ENCODE results near the gene GPR4. TPM values are rescaled to one million over a fixed set of nuclear protein-coding genes. Genes with fewer than 3 reads are reported as not detected.

The GPR4 gene
- total RNA-seq, 8 experiments from 2014 or later, result 0.05 to 0.85 (median 0.35) TPM; not detected in 1

DNA sequence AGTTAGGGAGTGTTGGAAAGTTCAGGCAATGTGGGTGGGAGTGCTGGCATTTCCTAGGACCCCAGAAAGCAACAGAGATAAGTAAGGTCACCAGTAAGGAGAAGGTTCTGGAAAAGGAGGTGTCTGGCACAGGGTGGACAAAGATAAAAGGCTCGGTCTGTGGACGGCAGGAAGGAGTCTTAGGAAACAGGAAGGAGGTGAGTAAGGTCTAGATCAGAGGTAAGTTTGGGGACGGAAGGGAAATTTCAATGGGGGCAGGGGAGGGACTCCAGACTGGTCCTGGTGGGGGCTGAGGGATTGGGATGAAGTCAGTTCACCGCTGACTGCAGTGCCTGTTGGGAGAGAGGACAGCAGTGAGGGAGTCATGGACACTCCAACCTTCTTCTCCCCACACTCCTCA lies 9.6 kb downstream of the GPR4 start:
- no peak for ATAC-seq (replicated peaks in 6 of 8)
- in situ Hi-C loops (cut with MboI; ENCODE audit: low pct_unique_long_range_greater_than_20kb in 2 of 9, low sequenced_read_pairs in 9 of 9, unreplicated experiment in 9 of 9), result no loop called here
- peaks cover 0 to 4% of the 10 kb centered on the region in 2 donors for H3K4me1 ChIP-seq (replicated peaks in 1 of 2)
- H3K27ac ChIP-seq, result no peak overlapping the region
- H3K4me3 ChIP-seq, result no peak overlapping the region
- WGBS, 10 experiments, result 17 to 80% (median 60%) methylated on average over 1 to 3 of the region's 4 CpGs; no CpG with 5 or more reads in 5 of the 10 experiments

DNA sequence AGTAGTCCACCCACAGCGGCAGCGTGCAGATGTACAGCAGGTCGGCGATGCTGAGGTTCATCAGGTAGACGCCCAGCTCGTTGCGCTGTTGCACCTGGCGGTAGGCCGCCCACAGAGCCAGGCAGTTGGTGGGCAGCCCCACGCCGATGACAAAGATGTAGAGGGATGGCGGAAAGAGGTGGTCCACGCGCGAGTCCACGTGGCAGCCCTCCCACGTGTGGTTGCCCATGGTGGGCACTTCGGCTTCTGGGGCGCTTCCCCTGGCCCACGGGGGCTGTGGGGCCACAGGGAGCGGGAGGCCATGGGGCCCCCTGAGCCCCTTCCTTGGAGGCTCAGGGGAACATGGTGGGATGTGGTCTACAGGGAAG lies 10.4 kb downstream of the GPR4 start:
- no peak overlapping the region for H3K27ac ChIP-seq
- H3K4me3 ChIP-seq, result no peak overlapping the region
- 80 to 90% (median 87%) methylated on average over 1 to 11 of the region's 21 CpGs; no CpG with 5 or more reads in 7 of the 10 experiments for WGBS, 10 experiments
- no peaks in the 10 kb centered on the region for H3K4me1 ChIP-seq (replicated peaks in 1 of 2)
- ATAC-seq (replicated peaks in 6 of 8), result no peak
- in situ Hi-C loops (cut with MboI; ENCODE audit: low pct_unique_long_range_greater_than_20kb in 2 of 9, low sequenced_read_pairs in 9 of 9, unreplicated experiment in 9 of 9), result no loop called here

DNA sequence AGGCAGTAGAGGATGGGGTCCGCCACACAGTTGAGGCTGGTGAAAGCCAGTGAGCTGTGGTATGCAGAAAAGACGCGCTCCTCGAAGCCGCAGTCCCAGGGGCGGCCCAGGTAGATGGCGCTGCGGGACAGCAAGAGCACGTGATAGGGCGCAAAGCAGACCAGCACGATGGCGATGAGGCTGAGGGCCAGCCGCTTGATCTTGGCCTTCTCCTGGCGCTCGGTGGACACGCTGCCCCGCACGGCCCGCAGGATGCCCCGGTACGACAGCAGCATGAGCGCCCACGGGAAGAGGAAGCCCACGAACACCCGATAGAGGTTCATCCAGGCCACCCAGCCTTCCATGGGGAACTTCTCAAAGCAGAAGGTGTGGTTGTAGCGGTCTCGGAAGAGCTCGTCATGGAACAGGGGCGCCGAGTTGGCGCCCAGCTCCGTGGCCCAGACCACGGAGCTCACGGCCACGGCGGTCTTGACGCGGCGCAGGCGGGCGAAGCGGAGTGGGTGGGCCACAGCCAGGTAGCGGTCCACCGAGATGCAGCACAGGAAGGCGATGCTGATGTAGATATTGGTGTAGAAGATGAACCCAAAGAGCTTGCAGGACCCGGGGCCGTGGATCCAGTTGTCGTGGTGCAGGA lies 10.9 kb downstream of the GPR4 start:
- WGBS, 10 experiments, result 57 to 100% (median 88%) methylated on average over 1 to 30 of the region's 48 CpGs; no CpG with 5 or more reads in 4 of the 10 experiments
- in situ Hi-C loops (cut with MboI; ENCODE audit: low pct_unique_long_range_greater_than_20kb in 2 of 9, low sequenced_read_pairs in 9 of 9, unreplicated experiment in 9 of 9), result no loop called here
- peak in 7 of 8 experiments; percentile 32 to 91 (median 44) for ATAC-seq (replicated peaks in 6 of 8)

DNA sequence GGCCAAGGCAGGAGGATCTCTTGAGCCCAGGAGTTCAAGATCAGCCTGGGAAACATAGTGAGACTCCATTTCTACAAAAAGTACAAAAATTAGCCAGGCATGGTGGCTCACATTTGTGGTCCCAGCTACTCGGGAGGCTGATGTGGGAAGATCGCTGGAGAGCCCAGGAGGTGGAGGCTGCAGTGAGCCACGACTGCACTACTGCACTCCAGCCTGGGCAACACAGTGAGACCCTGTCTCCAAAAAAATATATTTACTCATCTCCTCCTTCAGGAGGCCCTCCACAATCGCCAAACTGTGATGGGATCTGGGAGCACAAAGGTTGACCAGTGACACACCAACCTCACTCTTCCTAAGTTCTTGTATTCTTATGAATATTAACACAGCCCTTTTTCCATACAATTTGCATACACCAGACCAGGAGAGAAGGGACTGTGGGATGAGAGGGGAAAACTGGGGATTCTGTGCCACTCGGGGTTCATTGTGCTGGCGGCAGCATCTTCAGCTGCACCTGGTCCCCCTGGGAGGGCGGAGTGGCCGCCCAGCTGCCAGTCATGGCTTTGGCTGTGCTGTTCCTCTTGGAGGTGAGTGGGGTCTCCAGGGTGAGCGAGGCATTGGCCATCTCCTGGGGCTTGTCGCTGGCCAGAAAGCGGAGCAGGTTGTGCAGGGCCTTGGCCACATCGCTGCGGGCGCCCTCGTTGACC lies 11.6 kb downstream of the GPR4 start:
- peaks cover 2% of the 10 kb centered on the region in 2 donors for H3K4me1 ChIP-seq (replicated peaks in 1 of 2)
- ATAC-seq (replicated peaks in 6 of 8), result peak in 2 of 8 experiments; percentile 5 to 25
- H3K27ac ChIP-seq, result no peak overlapping the region
- no peak overlapping the region for H3K4me3 ChIP-seq
- 34 to 94% (median 55%) methylated on average over 2 to 7 of the region's 15 CpGs; no CpG with 5 or more reads in 2 of the 10 experiments for WGBS, 10 experiments
- in situ Hi-C loops (cut with MboI; ENCODE audit: low pct_unique_long_range_greater_than_20kb in 2 of 9, low sequenced_read_pairs in 9 of 9, unreplicated experiment in 9 of 9), result no loop called here

More for the DNA sequence above, 10.9 kb downstream of the GPR4 start:
- Histone ChIP-seq H3K4me1 (replicated peaks in 1 of 2) (no peaks in the 10 kb centered on the region), H3K27ac (no peak overlapping the region), H3K4me3 (no peak overlapping the region)

DNA sequence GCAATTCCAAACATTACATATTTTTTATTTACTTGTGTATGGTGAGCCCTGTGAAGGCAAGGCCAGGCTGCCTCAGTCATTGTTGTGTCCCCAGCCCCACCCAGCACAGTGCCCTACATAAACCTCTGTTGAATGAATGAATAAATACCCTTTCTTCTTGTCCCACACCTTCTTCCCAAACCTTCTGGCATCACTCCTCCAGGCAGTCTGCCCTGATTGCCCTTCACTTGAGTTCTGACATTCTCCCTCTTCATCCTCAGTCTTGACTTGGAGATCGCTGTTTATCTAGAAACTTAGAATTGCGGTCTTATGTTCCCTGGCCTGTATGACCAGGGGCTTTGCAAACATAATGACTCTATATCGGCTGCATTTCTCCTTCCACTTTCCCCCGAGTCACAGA lies 12.2 kb downstream of the GPR4 start:
- WGBS, 10 experiments, result 56 to 100% (median 77%) methylated on average over 2 to 4 of the region's 4 CpGs; no CpG with 5 or more reads in 3 of the 10 experiments
- ATAC-seq (replicated peaks in 6 of 8), result no peak

DNA sequence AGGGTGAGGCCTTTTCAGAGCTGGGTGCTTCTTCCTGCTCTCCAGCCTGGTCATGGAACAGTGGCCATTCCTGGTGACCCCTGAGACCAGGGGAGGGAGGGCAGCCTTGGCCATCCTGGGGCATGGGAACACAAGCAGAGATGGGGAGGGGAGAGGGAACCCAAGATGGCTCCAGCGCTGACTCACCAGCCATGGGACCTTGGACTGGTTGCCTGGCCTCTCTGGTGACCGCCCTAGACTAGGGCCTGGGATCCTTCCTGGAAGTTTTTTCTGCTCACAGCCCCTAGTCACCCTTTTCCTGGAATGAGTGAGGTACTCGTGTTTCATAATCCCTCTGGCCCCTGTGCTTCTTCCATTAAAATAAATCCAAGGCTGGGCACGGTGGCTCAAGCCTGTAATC lies 14.1 kb downstream of the GPR4 start:
- in situ Hi-C loops (cut with MboI; ENCODE audit: low pct_unique_long_range_greater_than_20kb in 2 of 9, low sequenced_read_pairs in 9 of 9, unreplicated experiment in 9 of 9), result no loop called here
- Histone ChIP-seq H3K4me1 (replicated peaks in 1 of 2) (peaks cover 7 to 11% of the 10 kb centered on the region in 2 donors), H3K4me3 (no peak overlapping the region), H3K27ac (no peak overlapping the region)
- WGBS, 10 experiments, result 67 to 100% (median 80%) methylated on average over 1 to 2 of the region's 4 CpGs; no CpG with 5 or more reads in 6 of the 10 experiments
- no peak for ATAC-seq (replicated peaks in 6 of 8)

More for the DNA sequence above, 12.2 kb downstream of the GPR4 start:
- in situ Hi-C loops (cut with MboI; ENCODE audit: low pct_unique_long_range_greater_than_20kb in 2 of 9, low sequenced_read_pairs in 9 of 9, unreplicated experiment in 9 of 9), result no loop called here
- Histone ChIP-seq H3K4me3 (no peak overlapping the region), H3K27ac (no peak overlapping the region), H3K4me1 (replicated peaks in 1 of 2) (peaks cover 7% of the 10 kb centered on the region in 2 donors)

DNA sequence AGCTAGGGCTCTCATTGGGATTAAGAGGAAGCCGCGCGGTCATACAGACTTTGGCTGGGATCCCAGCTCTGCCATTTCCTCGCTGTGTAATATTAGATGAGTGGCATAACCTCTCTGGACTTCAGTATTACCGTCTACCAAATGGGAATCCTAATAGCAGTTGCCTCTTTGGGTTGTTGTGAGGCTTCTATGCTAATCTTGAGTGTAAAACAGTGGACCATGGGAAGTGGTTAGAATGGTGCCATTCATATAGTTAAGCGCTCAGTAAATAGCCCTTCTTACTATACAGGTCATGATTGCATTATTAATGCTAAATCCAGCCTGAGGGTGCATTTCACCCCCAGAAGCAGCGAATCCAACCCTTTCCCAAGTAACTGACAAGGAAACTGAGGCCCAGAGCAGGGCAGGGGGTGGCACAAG lies 16.8 kb downstream of the GPR4 start:
- 4 to 100% (median 34%) methylated on average over 1 to 7 of the region's 7 CpGs; no CpG with 5 or more reads in 1 of the 10 experiments for WGBS, 10 experiments
- H3K4me1 ChIP-seq (replicated peaks in 1 of 2), result peaks cover 7 to 11% of the 10 kb centered on the region in 2 donors
- in situ Hi-C loops (cut with MboI; ENCODE audit: low pct_unique_long_range_greater_than_20kb in 2 of 9, low sequenced_read_pairs in 9 of 9, unreplicated experiment in 9 of 9), result no loop called here
- peak overlapping the region; percentile 80 to 98 (median 82) for H3K4me3 ChIP-seq
- peak in 2 of 8 experiments; percentile 0 for ATAC-seq (replicated peaks in 6 of 8)
- H3K27ac ChIP-seq, result peak overlapping the region; percentile 83 to 97

DNA sequence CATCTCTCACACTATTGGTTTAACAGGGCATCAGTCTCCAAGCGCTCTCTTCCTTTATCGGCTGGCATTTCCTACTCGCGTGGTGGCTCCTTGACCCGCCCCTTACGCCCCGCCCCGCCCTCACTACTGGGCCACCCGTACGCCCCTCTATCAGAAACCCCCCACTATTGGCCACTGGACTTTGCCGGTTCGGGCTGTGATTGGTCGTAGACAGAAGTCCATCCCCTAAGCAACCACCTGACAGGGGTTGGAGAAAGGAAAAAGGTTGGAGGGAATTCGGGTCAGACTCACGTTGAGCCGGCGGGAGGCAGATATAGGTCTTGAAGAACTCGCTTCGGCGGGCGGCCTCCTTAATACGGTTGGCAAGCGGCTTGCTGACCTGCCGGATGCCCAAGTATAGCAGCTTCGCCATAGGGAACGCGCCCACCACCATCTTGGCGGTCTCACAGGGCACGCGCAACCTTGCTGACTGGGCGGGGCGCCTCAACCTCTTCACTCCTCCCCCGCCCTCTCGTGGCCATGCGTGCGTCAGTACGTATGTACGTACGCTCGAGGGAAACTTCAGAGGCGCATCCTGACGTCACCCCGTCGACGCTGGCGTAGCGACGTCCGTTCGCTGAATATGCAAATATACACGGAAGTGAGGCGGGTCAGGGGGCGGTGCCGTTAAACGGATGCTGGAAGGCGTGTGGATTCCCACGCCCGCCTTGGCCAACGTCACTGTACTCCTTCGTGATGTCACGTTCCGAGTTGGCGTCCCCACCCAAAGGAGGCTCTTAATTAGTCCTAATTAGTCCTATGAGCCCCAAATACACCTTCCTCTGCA lies 17.5 kb downstream of the GPR4 start, which contains the start of gene OPA3:
TSS of gene OPA3 (minus strand) at position 471 of the 826 bp plus-strand sequence. CDS start at position 433, 38 bp downstream.
- in situ Hi-C loops (cut with MboI; ENCODE audit: low pct_unique_long_range_greater_than_20kb in 2 of 9, low sequenced_read_pairs in 9 of 9, unreplicated experiment in 9 of 9), result no loop called here
- peak; percentile 86 to 94 (median 93) for ATAC-seq (replicated peaks in 6 of 8)
- 0 to 3% (median 0%) methylated on average over 4 to 23 of the region's 63 CpGs; no CpG with 5 or more reads in 4 of the 10 experiments for WGBS, 10 experiments
- Histone ChIP-seq H3K4me1 (replicated peaks in 1 of 2) (peaks cover 7 to 11% of the 10 kb centered on the region in 2 donors), H3K4me3 (peak within 1 kb of the TSS; percentile 80 to 98 (median 82)), H3K27ac (peak within 1 kb of the TSS; percentile 97)

DNA sequence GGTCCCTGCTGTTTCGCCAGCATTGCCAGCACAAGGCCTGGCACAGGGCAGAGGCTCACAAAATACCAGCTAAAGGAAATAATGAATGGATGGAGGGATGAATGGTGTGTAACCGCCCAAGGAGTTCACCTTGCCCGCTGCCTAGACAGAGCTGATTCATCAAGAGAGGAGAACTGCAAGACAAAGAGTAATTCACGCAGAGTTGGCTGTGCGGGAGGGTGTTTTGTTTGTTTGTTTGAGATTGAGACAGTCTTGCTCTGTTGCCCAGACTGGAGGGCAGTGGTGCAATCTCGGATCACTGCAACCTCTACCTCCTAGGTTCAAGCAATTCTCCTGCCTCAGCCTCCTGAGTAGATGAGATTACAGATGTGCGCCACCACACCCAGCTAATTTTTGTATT lies 20.4 kb downstream of the GPR4 start:
- Histone ChIP-seq H3K27ac (no peak overlapping the region), H3K4me3 (no peak overlapping the region), H3K4me1 (replicated peaks in 1 of 2) (peaks cover 7 to 20% of the 10 kb centered on the region in 2 donors)
- ATAC-seq (replicated peaks in 6 of 8), result no peak
- in situ Hi-C loops (cut with MboI; ENCODE audit: low pct_unique_long_range_greater_than_20kb in 2 of 9, low sequenced_read_pairs in 9 of 9, unreplicated experiment in 9 of 9), result no loop called here
- WGBS, 10 experiments, result 89 to 100% (median 97%) methylated on average over 1 to 5 of the region's 7 CpGs; no CpG with 5 or more reads in 4 of the 10 experiments

DNA sequence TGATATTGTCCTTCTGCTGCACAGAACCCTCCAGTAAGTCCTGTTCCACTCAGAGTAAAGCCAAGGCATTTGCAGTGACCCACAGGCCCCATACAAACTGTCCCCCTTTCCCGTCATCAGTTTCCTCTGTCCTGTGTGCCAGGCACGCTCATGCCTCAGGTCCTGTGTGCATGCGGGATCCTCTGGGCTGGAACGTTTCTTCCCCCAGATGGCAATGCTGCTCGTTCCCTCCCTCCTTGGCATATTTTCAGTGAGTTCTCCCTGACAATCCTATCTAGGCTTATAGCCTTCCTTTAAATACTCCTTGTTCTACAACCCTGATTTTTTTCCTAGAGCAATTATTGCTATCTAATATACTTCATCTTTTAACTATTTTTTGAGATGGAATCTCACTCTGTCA lies 23.2 kb downstream of the GPR4 start:
- in situ Hi-C loops (cut with MboI; ENCODE audit: low pct_unique_long_range_greater_than_20kb in 2 of 9, low sequenced_read_pairs in 9 of 9, unreplicated experiment in 9 of 9), result no loop called here
- peak in 1 of 8 experiments; percentile 18 for ATAC-seq (replicated peaks in 6 of 8)
- no peak overlapping the region for H3K4me3 ChIP-seq
- peaks cover 0 to 13% of the 10 kb centered on the region in 2 donors for H3K4me1 ChIP-seq (replicated peaks in 1 of 2)
- WGBS, 10 experiments, result 31 to 92% (median 84%) methylated on average over 3 to 5 of the region's 5 CpGs; no CpG with 5 or more reads in 2 of the 10 experiments
- no peak overlapping the region for H3K27ac ChIP-seq

DNA sequence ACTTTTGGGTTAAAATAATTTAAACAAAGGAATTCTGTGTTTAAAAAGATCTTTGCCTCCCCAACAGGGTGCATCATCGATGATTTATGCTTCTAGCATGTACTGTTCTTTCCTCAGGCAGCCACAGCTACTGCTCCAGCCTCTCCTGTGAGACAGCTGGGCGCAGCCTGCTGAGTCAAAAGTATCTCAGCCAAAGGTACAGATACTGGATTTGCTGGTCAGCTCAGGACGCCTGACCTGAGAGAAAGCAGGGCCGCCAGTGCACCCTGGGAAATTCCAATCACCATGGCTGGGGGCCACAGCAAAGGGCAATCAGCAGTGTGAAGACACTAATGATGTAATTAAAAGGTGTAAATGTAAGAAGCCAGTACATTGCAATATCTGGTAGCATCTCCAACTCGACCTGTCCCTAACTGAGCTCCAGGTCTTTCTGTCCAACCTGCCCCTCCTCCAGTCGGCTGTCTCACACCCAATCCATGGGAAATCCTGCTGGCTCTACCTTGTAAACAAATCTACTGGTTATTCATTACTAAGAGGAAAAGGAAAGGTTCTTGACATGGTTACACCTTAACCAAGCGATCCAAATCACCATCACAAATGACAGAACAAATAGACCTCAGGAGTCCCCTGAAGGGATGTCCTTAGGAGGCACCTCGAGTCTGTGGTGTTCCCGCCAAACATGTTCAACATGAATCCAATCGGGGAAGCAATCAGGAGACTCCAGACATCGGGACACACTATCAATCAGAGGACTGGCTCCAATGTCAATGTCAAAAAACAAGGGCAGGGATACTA lies 24.7 kb downstream of the GPR4 start:
- Histone ChIP-seq H3K4me1 (replicated peaks in 1 of 2) (peaks cover 0 to 9% of the 10 kb centered on the region in 2 donors), H3K4me3 (no peak overlapping the region), H3K27ac (peak overlapping the region in 1 of 2 donors; percentile 25)
- 7 to 74% (median 34%) methylated on average over 2 to 11 of the region's 11 CpGs; no CpG with 5 or more reads in 1 of the 10 experiments for WGBS, 10 experiments
- peak in 7 of 8 experiments; percentile 74 to 92 (median 82) for ATAC-seq (replicated peaks in 6 of 8)
- in situ Hi-C loops (cut with MboI; ENCODE audit: low pct_unique_long_range_greater_than_20kb in 2 of 9, low sequenced_read_pairs in 9 of 9, unreplicated experiment in 9 of 9), result no loop called here

DNA sequence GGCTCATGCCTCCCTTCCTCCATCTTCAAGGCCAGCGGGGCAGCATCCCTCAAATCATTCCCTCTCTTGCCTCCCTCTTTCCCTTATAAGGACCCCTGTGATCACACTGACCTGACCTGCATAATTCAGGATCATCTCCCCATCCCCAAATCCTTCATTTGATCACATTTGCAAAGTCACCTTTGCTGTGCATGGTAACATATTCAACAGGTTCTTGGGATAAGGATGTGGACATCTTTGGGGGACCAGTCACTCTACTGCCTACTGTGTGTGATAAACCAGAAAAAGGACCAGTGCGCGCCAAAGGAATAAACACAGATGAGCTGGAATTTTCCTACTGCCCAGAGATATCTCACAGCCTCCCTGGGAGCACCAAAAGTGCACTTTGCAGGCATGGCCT lies 25.3 kb downstream of the GPR4 start:
- 0 to 100% (median 55%) methylated on average over 1 to 3 of the region's 3 CpGs; no CpG with 5 or more reads in 4 of the 10 experiments for WGBS, 10 experiments
- no peak for ATAC-seq (replicated peaks in 6 of 8)
- in situ Hi-C loops (cut with MboI; ENCODE audit: low pct_unique_long_range_greater_than_20kb in 2 of 9, low sequenced_read_pairs in 9 of 9, unreplicated experiment in 9 of 9), result no loop called here
- peaks cover 0 to 9% of the 10 kb centered on the region in 2 donors for H3K4me1 ChIP-seq (replicated peaks in 1 of 2)
- H3K27ac ChIP-seq, result no peak overlapping the region
- no peak overlapping the region for H3K4me3 ChIP-seq

All from motor neuron (in vitro differentiated cells).